Posterior vena cava (tissue), 2 donors: ENCODE measurements around the gene CFAP299. TPM values are rescaled to one million over a fixed set of nuclear protein-coding genes. Genes with fewer than 3 reads are reported as not detected.

ENCODE experiments used
- total RNA-seq, 2 donors: library from RNA; stranded (reverse); fragmentation: NEBNext Ultra II Directional; extraction: Animal tissue kit (Norgen Biotek cat#: 25700); gene quantifications; one replicate each; pipeline ENCODE4 v1.2.1, GENCODE V29; 2021
- donor health status: DM: yes; HTN: yes; CAD: no.
- donor health status: DM: yes; HTN: yes; CAD: no.

CFAP299 gene
- total RNA-seq, 2 donors from 2014 or later, result not detected

Other genes starting within 250 kb of the CFAP299 start
- 1 to 10 TPM; 4.8 to 5.3 TPM for gene PRDM8, start 138.2 kb upstream of the CFAP299 start, total RNA-seq
- not detected for gene FGF5, start 69.1 kb upstream of the CFAP299 start, total RNA-seq